ENCODE data around the gene CRY2. TPM values are rescaled to one million over a fixed set of nuclear protein-coding genes. Genes with fewer than 3 reads are reported as not detected.
A peak's percentile ranks its signal among the peaks of the same experiment; 100 is the strongest.

The CRY2 gene
- total RNA-seq, 1 donor from 2014 or later: 23.8 TPM

GRCh38 chr11:45889555-45889954, 42.3 kb downstream of the CRY2 start:
- H3K4me3 Mint-ChIP-seq: no peak overlapping the region
- no peaks in the 10 kb centered on the region for H3K9me3 Mint-ChIP-seq
- peaks cover 19% of the 10 kb centered on the region for H3K27me3 Mint-ChIP-seq (ENCODE audit: low read depth)
- peaks cover 17% of the 10 kb centered on the region for H3K4me1 Mint-ChIP-seq
- no peaks in the 10 kb centered on the region for H3K36me3 Mint-ChIP-seq (ENCODE audit: low read depth)
- H3K27ac Mint-ChIP-seq (ENCODE audit: unreplicated experiment): peak overlapping the region; percentile 87
- TF ChIP-seq CTCF (conservative IDR thresholded peaks at IDR 0.05): no peak
- DNase-seq (ENCODE audit: low read depth, low spot score): no peak

- Mint-ChIP-seq H3K4me1 (peaks cover 12% of the 10 kb centered on the region), H3K9me3 (no peaks in the 10 kb centered on the region), H3K27me3 (ENCODE audit: low read depth) (peaks cover 15% of the 10 kb centered on the region), H3K36me3 (ENCODE audit: low read depth) (no peaks in the 10 kb centered on the region), H3K4me3 (no peak overlapping the region), H3K27ac (ENCODE audit: unreplicated experiment) (peak overlapping the region; percentile 14)
- DNase-seq (ENCODE audit: low read depth, low spot score): no peak
- TF ChIP-seq CTCF (conservative IDR thresholded peaks at IDR 0.05): no peak
These were observed 42.7 kb downstream of the CRY2 start for GRCh38 chr11:45889966-45890365.

- DNase-seq (ENCODE audit: low read depth, low spot score): no peak
- no peaks in the 10 kb centered on the region for H3K36me3 Mint-ChIP-seq (ENCODE audit: low read depth)
- peak overlapping the region; percentile 15 for H3K4me3 Mint-ChIP-seq
- H3K4me1 Mint-ChIP-seq: peaks cover 8% of the 10 kb centered on the region
- H3K9me3 Mint-ChIP-seq: no peaks in the 10 kb centered on the region
- no peak overlapping the region for H3K27ac Mint-ChIP-seq (ENCODE audit: unreplicated experiment)
- TF ChIP-seq CTCF (conservative IDR thresholded peaks at IDR 0.05): no peak
- peaks cover 12% of the 10 kb centered on the region for H3K27me3 Mint-ChIP-seq (ENCODE audit: low read depth)
These were observed 43.7 kb downstream of the CRY2 start for GRCh38 chr11:45890886-45891550.

- H3K27ac Mint-ChIP-seq (ENCODE audit: unreplicated experiment): peak overlapping the region; percentile 27
- no peak for TF ChIP-seq CTCF (conservative IDR thresholded peaks at IDR 0.05)
- H3K9me3 Mint-ChIP-seq: no peaks in the 10 kb centered on the region
- no peak overlapping the region for H3K4me3 Mint-ChIP-seq
- H3K36me3 Mint-ChIP-seq (ENCODE audit: low read depth): no peaks in the 10 kb centered on the region
- H3K27me3 Mint-ChIP-seq (ENCODE audit: low read depth): no peaks in the 10 kb centered on the region
- no peak for DNase-seq (ENCODE audit: low read depth, low spot score)
- H3K4me1 Mint-ChIP-seq: peaks cover 8% of the 10 kb centered on the region
These were observed 45.6 kb downstream of the CRY2 start for GRCh38 chr11:45892856-45893255.

- Mint-ChIP-seq H3K4me1 (peaks cover 12% of the 10 kb centered on the region), H3K27me3 (ENCODE audit: low read depth) (no peaks in the 10 kb centered on the region), H3K36me3 (ENCODE audit: low read depth) (no peaks in the 10 kb centered on the region), H3K4me3 (no peak overlapping the region), H3K9me3 (no peaks in the 10 kb centered on the region), H3K27ac (ENCODE audit: unreplicated experiment) (no peak overlapping the region)
- DNase-seq (ENCODE audit: low read depth, low spot score): no peak
- no peak for TF ChIP-seq CTCF (conservative IDR thresholded peaks at IDR 0.05)
These were observed 47.4 kb downstream of the CRY2 start for GRCh38 chr11:45894555-45895247.

All from neural crest cell (in vitro differentiated cells).